Endothelial cell of umbilical vein (primary cell): Measurements from ENCODE around the gene DENND1B. TPM values are rescaled to one million over a fixed set of nuclear protein-coding genes. Genes with fewer than 3 reads are reported as not detected.

Experiments
- BruUV-seq: library from RNA; stranded (reverse); fragments of 400-500 nt; replicated peaks from 2 replicates; lab custom pipeline; 2021; lab: Mats Ljungman, UMichigan
- CTCF ChIA-PET: fragments of 300-600, 350-600 bp; sonication (Branson Sonifier 250); formaldehyde crosslinking; loops from one replicate; lab custom pipeline; 2021; ENCODE audit warnings: antibody characterized with exemption, inconsistent platforms; lab: Charles Lee
- POLR2A ChIA-PET: fragments of 300-600, 350-600 bp; sonication (Branson Sonifier 250); formaldehyde crosslinking; loops from one replicate; lab custom pipeline; 2021; ENCODE audit warnings: antibody characterized with exemption, inconsistent platforms; lab: Charles Lee
- DNase-seq: peaks from one replicate; pipeline ENCODE4 v3.0.0-alpha.2; 2011; ENCODE audit warnings: low read depth, low spot score
- FAIRE-seq: peaks from 2 replicates; lab custom pipeline; 2011; peaks lifted over from hg19 to GRCh38; lab: Jason Lieb, UNC
- H2AFZ ChIP-seq: 2 replicates; pipeline ENCODE4 v1.6.0; 2012; ENCODE audit warnings: low read depth, low read length, control low read depth, inconsistent platforms
- H3K27ac ChIP-seq: 2 replicates; pipeline ENCODE4 v1.5.1; 2011; ENCODE audit warnings: low read depth, mild to moderate bottlenecking, control low read depth, low read length, moderate library complexity; ENCODE audit not compliant: insufficient read depth
- H3K27me3 ChIP-seq, 2 experiments: 2 replicates each; pipeline versions ENCODE4 v1.6.0 to v1.6.1; 2011; ENCODE audit warnings: low read length in 2 of 2, mixed read lengths in 1 of 2; ENCODE audit not compliant: control insufficient read depth in 2 of 2, insufficient read depth in 2 of 2
- H3K36me3 ChIP-seq, 2 experiments: 2 replicates in 1 of 2; 3 replicates in 1 of 2; pipeline ENCODE4 v1.5.1; 2011; ENCODE audit warnings: low read length in 2 of 2, mild to moderate bottlenecking in 1 of 2, moderate library complexity in 1 of 2; ENCODE audit not compliant: control insufficient read depth in 2 of 2, insufficient read depth in 2 of 2; ENCODE audit errors: extremely low read depth in 1 of 2
- H3K4me1 ChIP-seq: 3 replicates; pipeline ENCODE4 v1.5.1; 2011; ENCODE audit warnings: mild to moderate bottlenecking, low read length; ENCODE audit not compliant: control insufficient read depth, insufficient read depth; ENCODE audit errors: extremely low read depth
- H3K4me2 ChIP-seq: 2 replicates; pipeline ENCODE4 v1.6.1; 2011; ENCODE audit warnings: low read length, control low read depth, mixed read lengths; ENCODE audit not compliant: insufficient read depth
- H3K4me3 ChIP-seq, 3 experiments: fragments of 200-600 bp in 1 of 3; sonication (generic), shearing (Covaris generic) in 1 of 3; replicated peaks in 1 of 3; 2 replicates each; pipeline ENCODE4 v1.5.1; 2011 to 2016; ENCODE audit warnings: control low read depth in 3 of 3, low read length in 3 of 3, mild to moderate bottlenecking in 2 of 3, inconsistent platforms in 1 of 3, low read depth in 1 of 3, moderate library complexity in 1 of 3; ENCODE audit not compliant: insufficient read depth in 1 of 3
- H3K79me2 ChIP-seq: 2 replicates; pipeline ENCODE4 v1.6.0; 2012; ENCODE audit warnings: low read length, inconsistent platforms; ENCODE audit not compliant: control insufficient read depth, insufficient read depth
- H3K9ac ChIP-seq: replicated peaks from 2 replicates; pipeline ENCODE3; 2011; ENCODE audit warnings: low read length, control low read depth; ENCODE audit not compliant: insufficient read depth; ENCODE audit errors: extremely low read depth
- H3K9me1 ChIP-seq: replicated peaks from 3 replicates; pipeline ENCODE4 v1.6.0; 2011; ENCODE audit warnings: mild to moderate bottlenecking, low read length; ENCODE audit not compliant: control insufficient read depth, insufficient read depth; ENCODE audit errors: extremely low read depth
- H3K9me3 ChIP-seq: replicated peaks from 2 replicates; pipeline ENCODE4 v1.5.1; 2012; ENCODE audit warnings: low read length, inconsistent platforms; ENCODE audit not compliant: control insufficient read depth, insufficient read depth
- H4K20me1 ChIP-seq: replicated peaks from 2 replicates; pipeline ENCODE3; 2011; ENCODE audit warnings: mild to moderate bottlenecking, low read length; ENCODE audit not compliant: control insufficient read depth, insufficient read depth; ENCODE audit errors: extremely low read depth
- EZH2 ChIP-seq: IDR thresholded peaks from 2 replicates; pipeline ENCODE4 v1.6.1; 2012; ENCODE audit warnings: borderline replicate concordance, low read depth, mild to moderate bottlenecking, moderate library complexity, low read length, inconsistent platforms; ENCODE audit not compliant: severe bottlenecking
- FOS ChIP-seq: IDR thresholded peaks from 2 replicates; pipeline ENCODE4 v1.6.1; 2011; ENCODE audit warnings: mild to moderate bottlenecking, low read length, moderate library complexity, borderline replicate concordance; ENCODE audit not compliant: insufficient read depth
- JUN ChIP-seq: IDR thresholded peaks from 2 replicates; pipeline ENCODE4 v1.6.1; 2011; ENCODE audit warnings: borderline replicate concordance, low read depth; ENCODE audit not compliant: insufficient read length, insufficient read depth
- MYC ChIP-seq: IDR thresholded peaks from one replicate; pipeline ENCODE4 v1.6.1; 2011; ENCODE audit warnings: mild to moderate bottlenecking, low read depth, low read length
- POLR2A ChIP-seq: IDR thresholded peaks from 2 replicates; pipeline ENCODE4 v1.6.1; 2012; ENCODE audit warnings: low read depth, mild to moderate bottlenecking, control low read depth, low read length
- POLR2AphosphoS5 ChIP-seq: IDR thresholded peaks from 2 replicates; pipeline ENCODE4 v1.6.1; 2012; ENCODE audit warnings: low read depth, mild to moderate bottlenecking, control low read depth, low read length, moderate library complexity; ENCODE audit not compliant: insufficient read depth
- dilution Hi-C: fragments of 300-500 bp; cut with MboI; formaldehyde crosslinking; loops from one replicate; pipeline ENCODE4 v1.15.0; 2019; ENCODE audit warnings: low sequenced_read_pairs; ENCODE audit not compliant: extremely low pct_ligation_motif_present
- intact Hi-C: fragments of 100-400 bp; cut with micrococcal nuclease; formaldehyde crosslinking; loops from one replicate; pipeline ENCODE4 v1.10.0; 2022
- polyA plus RNA-seq, 4 experiments: library from polyadenylated mRNA; depleted of rRNA in 3 of 4; stranded (reverse) in 3 of 4; unstranded in 1 of 4; fragments of >200 nt; gene quantifications; 2 replicates each; pipeline versions ENCODE4 v1.2.1 to v1.2.3, GENCODE V29; 2011 to 2012; ENCODE audit warnings: missing spikeins in 1 of 4
- total RNA-seq: library from RNA; stranded (reverse); gene quantifications from 2 replicates; pipeline ENCODE4 v1.2.3, GENCODE V29; 2021
- TF ChIP-seq, protein P1 (sequence below): IDR thresholded peaks from 2 replicates; pipeline ENCODE4 v1.6.1; 2011; ENCODE audit not compliant: insufficient read depth, insufficient read length
- TF ChIP-seq, protein P2 (sequence below), 2 donors: IDR thresholded peaks; 1 replicate in 1 of 2; 2 replicates in 1 of 2; pipeline ENCODE4 v1.5.1; 2011; ENCODE audit warnings: low read length in 2 of 2, mild to moderate bottlenecking in 2 of 2, moderate library complexity in 2 of 2, control low read depth in 1 of 2, inconsistent platforms in 1 of 2, low read depth in 1 of 2; ENCODE audit not compliant: insufficient read depth in 1 of 2; ENCODE audit errors: extremely low read depth in 1 of 2

Gene DENND1B
- total and polyA plus RNA-seq, 2 donors (not counting 3 experiments of a cell fraction or from before 2014, with no cell fraction given) = 0.97 to 3.3 TPM

DNA sequence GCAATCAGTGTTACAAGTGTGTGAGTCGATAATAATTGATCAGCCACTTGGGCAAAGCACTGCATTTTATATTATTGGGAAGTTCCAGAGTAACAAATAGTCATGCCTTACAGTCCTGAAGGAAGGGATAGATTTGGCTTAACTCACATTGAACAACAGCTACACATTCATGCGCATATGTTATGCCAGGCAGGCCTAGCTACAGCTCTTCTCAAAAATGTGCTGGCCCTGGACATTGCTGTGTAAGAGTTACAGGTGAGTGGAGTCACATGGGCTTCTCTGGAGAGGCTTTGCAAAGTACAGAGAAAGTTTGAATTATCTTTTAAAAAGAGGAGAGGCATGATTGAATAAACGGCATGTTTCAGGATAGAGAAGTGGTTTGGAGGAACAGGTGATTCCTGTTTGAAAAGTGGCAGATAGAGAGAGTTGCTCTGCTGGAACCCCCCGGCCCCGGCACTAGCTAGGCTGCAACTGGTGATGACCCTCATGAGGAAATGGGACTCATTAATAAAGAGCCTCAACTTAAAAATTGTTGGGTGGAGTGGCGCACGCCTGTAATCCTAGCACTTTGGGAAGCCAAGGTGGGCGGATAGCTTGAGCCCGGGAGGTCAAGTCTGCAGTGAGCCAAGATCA is 306.6 kb downstream of the DENND1B start:
- H3K27ac ChIP-seq = no peak overlapping the region
- no peak overlapping the region for H3K9ac ChIP-seq
- intact Hi-C loops = no loop called here
- TF ChIP-seq MYC = no peak
- no peak for TF ChIP-seq POLR2AphosphoS5
- TF ChIP-seq EZH2 = no peak
- TF ChIP-seq FOS = no peak
- TF ChIP-seq, protein P1, sequence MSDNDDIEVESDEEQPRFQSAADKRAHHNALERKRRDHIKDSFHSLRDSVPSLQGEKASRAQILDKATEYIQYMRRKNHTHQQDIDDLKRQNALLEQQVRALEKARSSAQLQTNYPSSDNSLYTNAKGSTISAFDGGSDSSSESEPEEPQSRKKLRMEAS = no peak
- TF ChIP-seq JUN = no peak
- TF ChIP-seq POLR2A = no peak
- TF ChIP-seq, protein P2, sequence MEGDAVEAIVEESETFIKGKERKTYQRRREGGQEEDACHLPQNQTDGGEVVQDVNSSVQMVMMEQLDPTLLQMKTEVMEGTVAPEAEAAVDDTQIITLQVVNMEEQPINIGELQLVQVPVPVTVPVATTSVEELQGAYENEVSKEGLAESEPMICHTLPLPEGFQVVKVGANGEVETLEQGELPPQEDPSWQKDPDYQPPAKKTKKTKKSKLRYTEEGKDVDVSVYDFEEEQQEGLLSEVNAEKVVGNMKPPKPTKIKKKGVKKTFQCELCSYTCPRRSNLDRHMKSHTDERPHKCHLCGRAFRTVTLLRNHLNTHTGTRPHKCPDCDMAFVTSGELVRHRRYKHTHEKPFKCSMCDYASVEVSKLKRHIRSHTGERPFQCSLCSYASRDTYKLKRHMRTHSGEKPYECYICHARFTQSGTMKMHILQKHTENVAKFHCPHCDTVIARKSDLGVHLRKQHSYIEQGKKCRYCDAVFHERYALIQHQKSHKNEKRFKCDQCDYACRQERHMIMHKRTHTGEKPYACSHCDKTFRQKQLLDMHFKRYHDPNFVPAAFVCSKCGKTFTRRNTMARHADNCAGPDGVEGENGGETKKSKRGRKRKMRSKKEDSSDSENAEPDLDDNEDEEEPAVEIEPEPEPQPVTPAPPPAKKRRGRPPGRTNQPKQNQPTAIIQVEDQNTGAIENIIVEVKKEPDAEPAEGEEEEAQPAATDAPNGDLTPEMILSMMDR (IDR thresholded peaks at IDR 0.05; ENCODE audit: extremely low read depth in 1 of 2, insufficient read depth in 1 of 2, low read depth in 1 of 2, low read length in 2 of 2) = no peak
- no peaks in the 10 kb centered on the region for H4K20me1 ChIP-seq
- no peak overlapping the region for H2AFZ ChIP-seq
- no TSS peak for BruUV-seq
- no peak overlapping the region for H3K4me2 ChIP-seq
- FAIRE-seq = no peak
- H3K4me1 ChIP-seq = no peaks in the 10 kb centered on the region
- no peaks in the 10 kb centered on the region for H3K36me3 ChIP-seq
- H3K27me3 ChIP-seq = no peaks in the 10 kb centered on the region
- no peak overlapping the region for H3K4me3 ChIP-seq
- ChIA-PET CTCF (interaction anchor here (1.2 kb wide), 1 partner anchor 12 kb away, joined by 3 read pairs; no protein-coding TSS in a partner anchor), POLR2A (no interaction called here)
- H3K9me1 ChIP-seq = no peaks in the 10 kb centered on the region
- no peaks in the 10 kb centered on the region for H3K9me3 ChIP-seq
- H3K79me2 ChIP-seq = no peaks in the 10 kb centered on the region
- dilution Hi-C loops = no loop called here
- DNase-seq = no peak
